GM12875 (cell line): ENCODE data around the gene ZIC5.

Experiments used
- H3K4me3 ChIP-seq: one replicate; pipeline ENCODE4 v1.5.1; 2011; ENCODE audit warnings: low read depth, low read length, control low read depth
- CTCF ChIP-seq: IDR thresholded peaks from 2 replicates; pipeline ENCODE4 v1.5.1; 2011; ENCODE audit warnings: low read depth, mild to moderate bottlenecking, control low read depth, inconsistent platforms, low read length, moderate library complexity, borderline replicate concordance; ENCODE audit not compliant: insufficient read depth

The ZIC5 gene

GRCh38 chr13:99974296-99974938 is 2.9 kb upstream of the ZIC5 start:
- H3K4me3 ChIP-seq = no peak overlapping the region
- TF ChIP-seq CTCF = no peak

- H3K4me3 ChIP-seq = no peak overlapping the region
- no peak for TF ChIP-seq CTCF
Measured at GRCh38 chr13:99973808-99974185, 2.2 kb upstream of the ZIC5 start.

GRCh38 chr13:99973163-99973807 is 1.7 kb upstream of the ZIC5 start:
- TF ChIP-seq CTCF = no peak
- no peak overlapping the region for H3K4me3 ChIP-seq

- no peak for TF ChIP-seq CTCF
- no peak overlapping the region for H3K4me3 ChIP-seq
Measured at GRCh38 chr13:99972190-99972731, 694 bp upstream of the ZIC5 start.

- no peak for TF ChIP-seq CTCF
- H3K4me3 ChIP-seq = no peak overlapping the region
Measured at GRCh38 chr13:99970651-99971575, 654 bp downstream of the ZIC5 start.

GRCh38 chr13:99969919-99970650 is 1.5 kb downstream of the ZIC5 start:
- peak overlapping the region; percentile 41 for H3K4me3 ChIP-seq
- no peak for TF ChIP-seq CTCF
